Measurements from ENCODE around the gene LIN52.

LIN52 gene

GRCh38 chr14:74176400-74176793, 91.6 kb downstream of the LIN52 start:
- H3K4me3 ChIP-seq (ENCODE audit: low read depth, low read length) = no peak overlapping the region
- no peak for DNase-seq (ENCODE audit: low read depth)
- no peak for TF ChIP-seq CTCF (IDR thresholded peaks at IDR 0.05; ENCODE audit: control insufficient read depth, extremely low read depth, insufficient read depth)

GRCh38 chr14:74179856-74180255, 95.1 kb downstream of the LIN52 start:
- TF ChIP-seq CTCF (IDR thresholded peaks at IDR 0.05; ENCODE audit: control insufficient read depth, extremely low read depth, insufficient read depth) = no peak

GRCh38 chr14:74190927-74191575, 106.3 kb downstream of the LIN52 start:
- H3K4me3 ChIP-seq (ENCODE audit: low read depth, low read length) = no peak overlapping the region
- no peak for TF ChIP-seq CTCF (IDR thresholded peaks at IDR 0.05; ENCODE audit: control insufficient read depth, extremely low read depth, insufficient read depth)
- no peak for DNase-seq (ENCODE audit: low read depth)

More at GRCh38 chr14:74179856-74180255, 95.1 kb downstream of the LIN52 start:
- DNase-seq (ENCODE audit: low read depth) = no peak
- H3K4me3 ChIP-seq (ENCODE audit: low read depth, low read length) = no peak overlapping the region

GRCh38 chr14:74194506-74195274, 109.9 kb downstream of the LIN52 start:
- H3K4me3 ChIP-seq (ENCODE audit: low read depth, low read length) = no peak overlapping the region
- TF ChIP-seq CTCF (IDR thresholded peaks at IDR 0.05; ENCODE audit: control insufficient read depth, extremely low read depth, insufficient read depth) = no peak
- no peak for DNase-seq (ENCODE audit: low read depth)

- H3K4me3 ChIP-seq (ENCODE audit: low read depth, low read length) = no peak overlapping the region
- no peak for TF ChIP-seq CTCF (IDR thresholded peaks at IDR 0.05; ENCODE audit: control insufficient read depth, extremely low read depth, insufficient read depth)
- DNase-seq (ENCODE audit: low read depth) = no peak
Observed at GRCh38 chr14:74195623-74196022, 110.9 kb downstream of the LIN52 start.

GRCh38 chr14:74198441-74199234, 113.9 kb downstream of the LIN52 start:
- no peak for TF ChIP-seq CTCF (IDR thresholded peaks at IDR 0.05; ENCODE audit: control insufficient read depth, extremely low read depth, insufficient read depth)
- H3K4me3 ChIP-seq (ENCODE audit: low read depth, low read length) = no peak overlapping the region
- no peak for DNase-seq (ENCODE audit: low read depth)
